ENCODE measurements around the gene MAGI2.

Gene MAGI2

DNA sequence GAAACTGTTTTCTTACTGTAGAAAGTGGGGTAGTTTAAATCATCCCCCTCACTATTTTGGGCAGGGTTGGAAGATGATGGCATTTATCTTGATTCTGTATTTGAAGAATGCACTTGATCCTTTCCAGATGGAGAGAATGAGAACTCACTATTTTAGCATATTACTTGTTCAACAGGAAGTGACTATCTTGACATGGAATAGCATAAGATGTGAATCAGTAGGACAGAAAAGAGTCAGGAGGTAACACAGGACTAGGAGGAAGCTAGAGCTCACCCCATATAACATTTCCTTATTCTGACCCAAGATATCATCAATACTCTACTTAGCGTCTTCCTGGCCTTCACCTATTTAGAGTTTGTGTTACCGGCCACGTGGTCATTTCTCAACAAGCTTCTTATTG is 1254.7 kb downstream of the MAGI2 start:
- no peak for DNase-seq

DNA sequence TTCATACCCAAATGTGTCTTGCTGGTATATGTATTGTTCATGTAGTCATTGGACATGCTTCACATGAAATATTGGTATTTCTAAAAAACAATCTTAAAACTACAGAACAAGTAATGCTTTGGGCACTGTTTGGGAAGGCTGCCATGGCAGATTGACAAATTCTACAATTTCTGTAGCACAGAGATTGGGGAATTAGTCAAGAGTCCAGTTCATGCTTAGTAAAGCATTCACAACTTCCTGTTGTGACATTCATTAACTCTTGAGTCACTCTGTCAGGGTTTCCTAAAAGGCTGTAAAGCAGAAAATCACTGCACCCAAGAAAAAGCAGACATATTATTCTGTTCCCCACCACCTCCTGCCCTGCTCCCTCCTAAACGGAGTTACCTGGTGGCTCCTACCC is 1256.0 kb downstream of the MAGI2 start:
- peak; percentile 4 for DNase-seq

- no peak for DNase-seq
These were observed 1258.2 kb downstream of the MAGI2 start for GRCh38 chr7:78195281-78195680.

DNA sequence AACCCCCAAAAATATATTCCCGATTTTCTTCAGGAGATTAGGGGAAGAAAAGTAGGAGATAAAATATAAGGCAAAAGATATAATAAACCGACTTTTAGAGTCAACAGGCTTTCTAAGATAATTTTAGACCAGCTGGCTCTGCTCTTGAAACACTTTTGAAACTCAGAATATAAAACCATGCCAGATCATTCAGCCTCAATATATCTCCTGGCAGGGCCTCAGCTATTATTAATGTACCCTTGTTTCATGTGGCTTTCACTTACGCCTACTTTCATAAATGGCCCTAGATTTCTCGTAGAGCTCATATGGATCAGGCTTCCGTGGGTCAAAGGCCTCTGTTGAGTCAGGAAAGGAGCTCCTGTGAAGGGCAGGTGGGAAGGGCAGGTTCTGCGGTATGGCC is 1258.9 kb downstream of the MAGI2 start:
- DNase-seq, result no peak

GRCh38 chr7:78191475-78192079 is 1261.9 kb downstream of the MAGI2 start:
- no peak for DNase-seq

- no peak for DNase-seq
These were observed 1263.7 kb downstream of the MAGI2 start for GRCh38 chr7:78189762-78190161.

DNA sequence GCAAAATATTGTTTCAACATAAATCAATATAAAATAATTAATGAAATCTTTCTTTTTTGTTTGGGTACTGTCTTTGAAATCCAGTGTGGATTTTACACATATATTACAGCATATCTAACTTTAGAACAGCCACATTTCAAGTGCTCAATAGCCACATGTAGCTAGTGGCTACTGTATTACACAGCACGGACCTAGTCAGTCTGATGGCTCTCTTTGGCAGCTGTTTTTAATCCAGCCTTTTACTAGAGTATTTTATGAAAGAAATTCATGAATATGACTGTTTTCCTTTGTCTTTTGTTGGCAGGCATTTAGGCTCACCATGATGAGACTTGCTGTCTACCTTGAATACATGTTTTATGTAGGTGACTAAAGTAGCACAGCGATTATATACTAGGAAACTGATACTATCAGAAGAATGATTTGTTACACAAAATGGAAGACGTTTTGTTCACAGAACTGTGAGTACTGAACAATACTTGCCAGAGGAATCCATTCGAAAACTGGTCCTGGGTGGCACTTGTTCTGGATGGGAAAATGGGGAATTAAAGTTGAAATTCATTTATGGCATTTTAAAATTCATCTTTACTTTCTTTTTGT is 1268.2 kb downstream of the MAGI2 start:
- DNase-seq, result no peak

- DNase-seq, result no peak
These were observed 1269.2 kb downstream of the MAGI2 start for GRCh38 chr7:78184299-78184698.

GRCh38 chr7:78179827-78180477 is 1273.5 kb downstream of the MAGI2 start:
- no peak for DNase-seq

GRCh38 chr7:78179211-78179610 is 1274.3 kb downstream of the MAGI2 start:
- DNase-seq, result no peak

GRCh38 chr7:78178319-78178718 is 1275.1 kb downstream of the MAGI2 start:
- DNase-seq, result no peak

DNA sequence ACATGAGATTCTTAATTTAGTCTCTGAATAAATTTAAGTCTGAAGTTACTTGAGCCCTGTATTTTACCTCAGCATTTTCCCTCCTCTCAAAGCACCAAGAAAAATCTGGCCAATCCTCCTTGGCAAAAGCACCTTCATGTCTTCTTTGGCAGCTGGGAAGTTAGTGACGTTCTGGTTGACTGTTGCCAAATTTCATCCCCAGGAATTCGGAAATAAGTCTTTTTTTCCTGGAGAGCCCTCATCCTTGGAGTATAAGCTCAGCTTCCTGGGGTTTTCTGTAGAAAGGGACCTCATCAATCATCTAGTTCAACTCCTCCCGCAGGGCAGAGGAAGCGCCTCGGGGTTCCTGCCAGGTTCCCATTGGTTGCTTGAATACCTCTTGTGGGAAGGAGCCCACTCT is 1277.3 kb downstream of the MAGI2 start:
- no peak for DNase-seq

- DNase-seq, result no peak
These were observed 1278.0 kb downstream of the MAGI2 start for GRCh38 chr7:78175330-78176100.

DNA sequence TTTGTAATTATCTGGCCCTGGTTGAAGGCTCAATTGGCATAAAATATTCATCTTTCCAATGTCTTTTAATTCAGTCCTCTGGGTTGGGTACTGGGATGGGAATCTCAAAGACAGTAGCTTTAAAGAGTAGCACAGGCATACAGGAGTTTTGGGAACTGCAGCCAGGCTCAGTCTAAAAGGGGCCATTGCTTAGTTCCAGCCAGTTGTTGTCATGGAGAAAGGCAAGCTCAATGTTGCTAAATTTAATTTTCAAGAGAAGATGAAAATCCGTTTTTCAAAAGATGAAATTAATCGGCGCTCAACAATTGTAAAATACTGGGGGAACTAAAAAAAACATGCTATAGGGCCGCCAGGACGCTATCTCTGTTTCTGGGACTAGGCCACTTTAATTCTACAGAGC is 1279.8 kb downstream of the MAGI2 start:
- no peak for DNase-seq

DNA sequence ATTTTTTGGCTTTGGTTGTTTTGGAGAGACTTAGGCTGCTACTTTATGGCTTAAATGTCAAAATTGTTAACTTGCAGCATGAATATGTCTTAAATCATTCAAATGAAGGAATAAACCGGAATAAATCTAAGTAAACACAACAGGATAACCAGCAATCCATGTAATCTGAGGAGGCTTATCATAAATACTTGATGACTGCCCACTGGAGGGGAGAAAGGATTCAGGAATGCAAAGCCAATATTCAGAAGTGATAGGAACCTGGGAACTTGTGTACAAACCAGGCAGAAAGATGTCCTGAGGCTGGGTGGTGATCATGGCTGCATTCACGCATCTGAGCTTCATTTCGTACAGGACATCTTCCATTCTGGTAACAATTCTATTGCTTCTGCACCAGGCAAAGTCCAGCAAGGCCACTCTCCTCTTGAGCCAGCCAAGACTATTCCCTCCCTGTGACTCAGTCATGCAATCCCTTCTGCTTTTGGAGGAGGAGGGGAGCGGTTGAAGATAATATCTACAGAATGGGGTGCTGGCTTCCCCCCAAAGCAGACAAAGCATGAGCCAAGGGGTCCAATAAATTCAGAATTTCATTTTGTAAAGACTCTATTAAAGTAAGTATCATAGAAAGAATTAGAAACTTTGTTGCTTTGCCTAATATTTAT is 1280.4 kb downstream of the MAGI2 start:
- DNase-seq, result no peak

- DNase-seq, result no peak
These were observed 1281.2 kb downstream of the MAGI2 start for GRCh38 chr7:78172267-78172757.

DNA sequence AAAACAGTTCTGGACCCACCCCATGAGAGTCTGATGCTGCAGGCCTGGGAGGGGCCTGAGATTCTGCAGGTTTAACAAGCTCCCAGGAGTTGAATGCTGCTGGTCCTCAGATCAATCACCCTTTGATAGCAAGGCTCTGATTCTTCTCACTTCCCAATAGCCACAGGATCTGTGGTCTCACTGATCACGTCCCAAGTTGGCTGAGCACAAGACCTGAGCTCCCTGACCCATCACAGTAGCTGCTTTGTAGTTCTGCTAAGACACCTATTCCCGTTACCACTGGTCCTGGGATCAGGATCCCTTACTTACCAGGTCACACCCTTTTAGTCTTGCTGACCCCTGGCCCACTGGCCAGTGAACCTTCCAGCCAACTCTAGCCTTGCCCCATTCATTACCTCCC is 1282.1 kb downstream of the MAGI2 start:
- no peak for DNase-seq

DNA sequence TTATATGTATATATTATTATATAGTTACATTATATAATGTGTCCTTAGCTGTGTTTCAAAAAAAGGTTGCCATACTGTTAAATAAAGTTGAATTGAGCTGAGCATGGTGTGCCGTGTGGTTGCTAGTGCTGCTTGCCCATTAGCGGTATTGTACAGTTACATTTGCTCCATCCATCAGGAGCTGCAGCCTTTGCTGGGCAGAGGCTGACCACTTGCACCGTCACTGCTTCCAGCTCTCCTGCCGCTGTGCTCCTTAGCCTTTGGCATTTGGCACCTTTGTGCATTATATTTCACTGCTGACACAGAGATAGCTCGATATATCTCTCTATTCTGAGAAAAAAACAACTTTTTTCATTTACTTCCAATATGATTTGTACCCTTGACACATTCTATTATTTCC is 1282.7 kb downstream of the MAGI2 start:
- DNase-seq, result no peak

DNA sequence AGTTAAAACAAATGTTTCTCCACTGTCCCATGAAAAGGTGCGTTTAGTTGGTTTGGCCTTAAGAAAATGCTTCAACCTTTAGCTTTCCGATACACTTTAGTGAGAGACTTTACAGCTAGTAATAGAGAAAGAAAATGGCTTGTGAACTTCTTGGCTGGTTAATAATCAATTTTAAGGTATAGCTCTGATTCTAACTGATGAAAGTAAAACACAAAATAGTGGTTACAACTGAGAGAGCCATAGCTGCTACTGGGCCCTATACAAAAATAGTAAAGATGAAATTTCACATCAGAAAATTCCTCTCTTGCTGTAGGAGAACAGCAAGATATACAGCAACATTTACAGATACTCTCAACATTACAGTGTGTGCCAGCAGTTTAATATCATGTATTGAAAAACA is 1283.5 kb downstream of the MAGI2 start:
- no peak for DNase-seq

- DNase-seq, result no peak
These were observed 1284.6 kb downstream of the MAGI2 start for GRCh38 chr7:78168865-78169264.

GRCh38 chr7:78167860-78168259 is 1285.6 kb downstream of the MAGI2 start:
- DNase-seq, result no peak

- no peak for DNase-seq
These were observed 1287.6 kb downstream of the MAGI2 start for GRCh38 chr7:78165854-78166253.

GRCh38 chr7:78165454-78165853 is 1288.0 kb downstream of the MAGI2 start:
- no peak for DNase-seq

All from inflammatory macrophage treated with lipopolysaccharide for 4 hours (primary cell).